Neutrophil (primary cell): ENCODE results near the gene ZNF628.

Experiments used
- H3K27ac ChIP-seq: fragments of 200-600 bp; sonication (generic); 2 replicates; pipeline ENCODE4 v1.5.1; 2016; ENCODE audit warnings: mild to moderate bottlenecking, moderate library complexity
- H3K27me3 ChIP-seq: fragments of 200-600 bp; sonication (generic); 2 replicates; pipeline ENCODE4 v1.6.0; 2016; ENCODE audit warnings: mild to moderate bottlenecking
- H3K36me3 ChIP-seq: fragments of 200-600 bp; sonication (generic); 2 replicates; pipeline ENCODE4 v1.5.1; 2017
- H3K4me1 ChIP-seq, 2 experiments: fragments of 200-600 bp in 1 of 2; sonication (generic) in 1 of 2; 1 replicate in 1 of 2; 2 replicates in 1 of 2; pipeline versions ENCODE4 v1.5.1 to v1.6.1; 2013 to 2016; ENCODE audit warnings: low read depth in 1 of 2, low read length in 1 of 2, mild to moderate bottlenecking in 1 of 2, moderate library complexity in 1 of 2; ENCODE audit not compliant: control insufficient read depth in 1 of 2, insufficient read depth in 1 of 2
- H3K4me3 ChIP-seq, 2 experiments: fragments of 200-600 bp in 1 of 2; sonication (generic) in 1 of 2; 1 replicate in 1 of 2; 2 replicates in 1 of 2; pipeline ENCODE4 v1.5.1; 2013 to 2016; ENCODE audit warnings: low read depth in 1 of 2, low read length in 1 of 2, mild to moderate bottlenecking in 1 of 2, moderate library complexity in 1 of 2
- H3K9me3 ChIP-seq: fragments of 200-600 bp; sonication (generic); 2 replicates; pipeline ENCODE4 v1.5.1; 2016
- CTCF ChIP-seq: fragments of 200-600 bp; sonication (generic); IDR thresholded peaks from 2 replicates; pipeline ENCODE4 v1.5.1; 2016; ENCODE audit warnings: antibody characterized with exemption

The ZNF628 gene

GRCh38 chr19:55451965-55452748 is 24.3 kb upstream of the ZNF628 start:
- Histone ChIP-seq H3K27ac (no peak overlapping the region), H3K4me1 (no peaks in the 10 kb centered on the region), H3K36me3 (no peaks in the 10 kb centered on the region), H3K4me3 (no peak overlapping the region), H3K9me3 (no peaks in the 10 kb centered on the region), H3K27me3 (peaks cover 67% of the 10 kb centered on the region)
- TF ChIP-seq CTCF = no peak

- Histone ChIP-seq H3K36me3 (no peaks in the 10 kb centered on the region), H3K9me3 (no peaks in the 10 kb centered on the region), H3K27ac (no peak overlapping the region), H3K4me3 (no peak overlapping the region), H3K4me1 (no peaks in the 10 kb centered on the region), H3K27me3 (peaks cover 60% of the 10 kb centered on the region)
- no peak for TF ChIP-seq CTCF
Observed at GRCh38 chr19:55452749-55453346, 23.6 kb upstream of the ZNF628 start.

- H3K27me3 ChIP-seq = peaks cover 53% of the 10 kb centered on the region
- TF ChIP-seq CTCF = no peak
- H3K4me3 ChIP-seq = no peak overlapping the region
Observed at GRCh38 chr19:55453511-55454260, 22.7 kb upstream of the ZNF628 start.

GRCh38 chr19:55454787-55455243 is 21.6 kb upstream of the ZNF628 start:
- TF ChIP-seq CTCF = peak; percentile 25
- Histone ChIP-seq H3K27me3 (peaks cover 43% of the 10 kb centered on the region), H3K9me3 (no peaks in the 10 kb centered on the region), H3K4me3 (no peak overlapping the region), H3K4me1 (no peaks in the 10 kb centered on the region), H3K36me3 (no peaks in the 10 kb centered on the region), H3K27ac (no peak overlapping the region)

More at GRCh38 chr19:55453511-55454260, 22.7 kb upstream of the ZNF628 start:
- no peak overlapping the region for H3K27ac ChIP-seq
- no peaks in the 10 kb centered on the region for H3K4me1 ChIP-seq
- H3K36me3 ChIP-seq = no peaks in the 10 kb centered on the region
- H3K9me3 ChIP-seq = no peaks in the 10 kb centered on the region

GRCh38 chr19:55455576-55456235 is 20.7 kb upstream of the ZNF628 start:
- TF ChIP-seq CTCF = no peak
- Histone ChIP-seq H3K4me1 (no peaks in the 10 kb centered on the region), H3K9me3 (no peaks in the 10 kb centered on the region), H3K4me3 (no peak overlapping the region), H3K27me3 (peaks cover 36% of the 10 kb centered on the region), H3K36me3 (no peaks in the 10 kb centered on the region), H3K27ac (no peak overlapping the region)
